ACC112 (cell line): ENCODE measurements around the gene MYOF.
"Not testable (repeated sequence)": the region's sequence is repeated elsewhere in the genome, so short reads cannot be mapped to it uniquely, and the experiment has no call there.

Experiments used
- H2AFZ ChIP-seq: fragments of 200-600 bp; sonication (generic); one replicate; pipeline ENCODE4 v1.6.0; 2017; ENCODE audit warnings: antibody characterized with exemption, low read length; ENCODE audit not compliant: unreplicated experiment
- H3K27ac ChIP-seq: fragments of 200-600 bp; sonication (generic); 2 replicates; pipeline ENCODE4 v1.5.1; 2014; ENCODE audit warnings: low read depth, mild to moderate bottlenecking, antibody characterized with exemption, low read length, moderate library complexity
- H3K27me3 ChIP-seq: fragments of 200-600 bp; sonication (generic); 2 replicates; pipeline ENCODE4 v1.6.1; 2014; ENCODE audit warnings: mild to moderate bottlenecking, antibody characterized with exemption, low read length, moderate library complexity, mixed read lengths; ENCODE audit not compliant: insufficient read depth
- H3K36me3 ChIP-seq: fragments of 200-600 bp; sonication (generic); 2 replicates; pipeline ENCODE4 v1.6.1; 2016; ENCODE audit warnings: mild to moderate bottlenecking, antibody characterized with exemption, low read length, moderate library complexity, mixed read lengths; ENCODE audit not compliant: insufficient read depth
- H3K4me1 ChIP-seq: fragments of 200-600 bp; sonication (generic); one replicate; pipeline ENCODE4 v1.6.1; 2016; ENCODE audit warnings: low read length, mixed read lengths; ENCODE audit not compliant: insufficient read depth, unreplicated experiment, control insufficient read depth
- H3K4me3 ChIP-seq: fragments of 200-600 bp; sonication (generic); 2 replicates; pipeline ENCODE4 v1.5.1; 2014; ENCODE audit warnings: mild to moderate bottlenecking, low read depth, low read length
- H3K79me2 ChIP-seq: fragments of 200-600 bp; sonication (generic); one replicate; pipeline ENCODE4 v1.6.0; 2016; ENCODE audit warnings: low read length; ENCODE audit not compliant: control insufficient read depth, unreplicated experiment, insufficient read depth

MYOF gene

GRCh38 chr10:93319096-93319495 is 163.0 kb downstream of the MYOF start:
- no peak overlapping the region for H3K27ac ChIP-seq
- H3K27me3 ChIP-seq = no peaks in the 10 kb centered on the region
- H3K4me3 ChIP-seq = no peak overlapping the region
- H3K36me3 ChIP-seq = peaks cover 38% of the 10 kb centered on the region
- no peak overlapping the region for H2AFZ ChIP-seq
- no peaks in the 10 kb centered on the region for H3K4me1 ChIP-seq
- H3K79me2 ChIP-seq = no peaks in the 10 kb centered on the region

DNA sequence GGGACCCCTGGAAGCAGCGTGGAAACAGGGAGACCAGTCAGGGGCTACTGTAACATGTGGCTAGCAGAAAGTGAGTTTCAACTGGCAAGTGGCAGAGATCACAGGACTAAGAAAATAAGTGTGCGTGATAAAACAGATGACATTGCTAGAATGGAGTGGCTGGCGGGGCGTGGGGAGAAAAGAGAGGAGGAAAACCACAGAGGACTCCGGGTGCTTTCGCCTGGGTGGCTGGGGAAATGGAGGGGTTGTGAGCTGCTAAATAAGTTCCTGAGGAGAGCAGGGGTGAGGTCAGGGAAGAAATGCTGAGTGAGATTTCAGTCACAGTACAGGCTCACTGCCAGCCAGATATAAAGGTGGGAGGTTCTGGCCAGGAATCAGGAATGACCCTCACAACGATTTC is 166.9 kb downstream of the MYOF start:
- H3K27ac ChIP-seq = no peak overlapping the region
- H3K4me3 ChIP-seq = no peak overlapping the region
- H3K36me3 ChIP-seq = peaks cover 34% of the 10 kb centered on the region
- H2AFZ ChIP-seq = no peak overlapping the region
- H3K79me2 ChIP-seq = no peaks in the 10 kb centered on the region
- H3K4me1 ChIP-seq = no peaks in the 10 kb centered on the region
- H3K27me3 ChIP-seq = no peaks in the 10 kb centered on the region

- H3K4me3 ChIP-seq, H2AFZ ChIP-seq, H3K79me2 ChIP-seq, H3K4me1 ChIP-seq, H3K27me3 ChIP-seq, H3K27ac ChIP-seq: not testable (repeated sequence)
- H3K36me3 ChIP-seq = peaks cover 34% of the 10 kb centered on the region; the same call in 1 of the 2 replicates
Observed at GRCh38 chr10:93314656-93315055, 167.5 kb downstream of the MYOF start.

DNA sequence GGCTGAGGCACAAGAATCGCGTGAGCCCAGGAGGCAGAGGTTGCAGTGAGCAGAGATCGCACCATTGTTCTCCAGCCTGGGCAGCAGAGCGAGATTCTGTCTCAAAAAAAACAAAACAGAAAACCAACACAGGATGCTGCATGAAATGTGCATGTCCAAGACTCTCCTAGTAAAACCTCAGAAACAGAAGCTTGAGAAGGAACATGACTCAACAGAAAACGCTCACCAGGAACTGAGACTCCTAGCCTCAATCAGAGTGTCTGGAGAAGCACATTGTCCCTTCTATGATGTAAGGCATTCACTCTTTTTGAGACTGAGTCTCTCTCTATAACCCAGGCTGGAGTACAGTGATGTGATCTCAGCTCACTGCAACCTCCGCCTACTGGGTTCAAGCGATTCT is 168.3 kb downstream of the MYOF start:
- H2AFZ ChIP-seq = no peak overlapping the region
- H3K27ac ChIP-seq = no peak overlapping the region
- no peak overlapping the region for H3K4me3 ChIP-seq
- peaks cover 14% of the 10 kb centered on the region for H3K4me1 ChIP-seq
- no peaks in the 10 kb centered on the region for H3K79me2 ChIP-seq
- H3K27me3 ChIP-seq = no peaks in the 10 kb centered on the region
- peaks cover 31% of the 10 kb centered on the region; the same call in 1 of the 2 replicates for H3K36me3 ChIP-seq

- Histone ChIP-seq H3K79me2 (no peaks in the 10 kb centered on the region), H2AFZ (no peak overlapping the region), H3K4me3 (no peak overlapping the region), H3K27ac (peak overlapping the region; percentile 93), H3K36me3 (peaks cover 46% of the 10 kb centered on the region), H3K27me3 (no peaks in the 10 kb centered on the region), H3K4me1 (peaks cover 18% of the 10 kb centered on the region)
Observed at GRCh38 chr10:93309062-93309461, 173.1 kb downstream of the MYOF start.

DNA sequence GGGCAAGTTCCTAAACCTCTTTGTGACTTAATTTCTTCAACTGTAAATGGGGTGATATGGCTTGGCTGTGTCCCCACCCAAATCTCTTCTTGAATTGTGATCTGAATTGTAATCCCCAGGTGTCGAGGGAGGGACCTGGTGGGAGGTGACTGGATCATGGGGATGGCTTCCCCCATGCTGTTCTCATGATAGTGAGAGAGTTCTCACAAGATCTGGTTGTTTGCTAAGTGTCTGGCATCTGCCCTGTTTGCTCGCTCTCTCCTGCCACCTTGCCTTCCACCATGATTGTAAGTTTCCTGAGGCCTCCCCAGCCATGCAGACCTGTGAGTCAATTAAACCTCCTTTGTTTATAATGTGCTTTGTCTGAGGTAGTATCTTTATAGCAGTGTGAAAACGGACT is 177.0 kb downstream of the MYOF start:
- Histone ChIP-seq H3K79me2 (no peaks in the 10 kb centered on the region), H3K27ac (no peak overlapping the region), H3K4me3 (no peak overlapping the region), H3K4me1 (peaks cover 18% of the 10 kb centered on the region), H3K36me3 (peaks cover 27% of the 10 kb centered on the region), H2AFZ (no peak overlapping the region), H3K27me3 (no peaks in the 10 kb centered on the region)

- no peak overlapping the region for H3K4me3 ChIP-seq
Observed at GRCh38 chr10:93300981-93301380, 181.2 kb downstream of the MYOF start.

GRCh38 chr10:93300288-93300917 is 181.7 kb downstream of the MYOF start:
- H3K4me3 ChIP-seq = no peak overlapping the region
- H3K36me3 ChIP-seq = peaks cover 11% of the 10 kb centered on the region; the same call in 1 of the 2 replicates
- H2AFZ ChIP-seq = no peak overlapping the region

More at GRCh38 chr10:93300981-93301380, 181.2 kb downstream of the MYOF start:
- H3K79me2 ChIP-seq = no peaks in the 10 kb centered on the region
- peaks cover 12% of the 10 kb centered on the region; the same call in 1 of the 2 replicates for H3K36me3 ChIP-seq
- no peak overlapping the region for H3K27ac ChIP-seq
- no peaks in the 10 kb centered on the region for H3K27me3 ChIP-seq
- no peaks in the 10 kb centered on the region for H3K4me1 ChIP-seq
- H2AFZ ChIP-seq = no peak overlapping the region

GRCh38 chr10:93299606-93300287 is 182.4 kb downstream of the MYOF start:
- H3K27ac ChIP-seq = no peak overlapping the region
- H3K36me3 ChIP-seq = peaks cover 5% of the 10 kb centered on the region; the same call in 1 of the 2 replicates
- H3K27me3 ChIP-seq = no peaks in the 10 kb centered on the region
- H2AFZ ChIP-seq = no peak overlapping the region
- no peaks in the 10 kb centered on the region for H3K4me1 ChIP-seq
- H3K79me2 ChIP-seq = no peaks in the 10 kb centered on the region
- no peak overlapping the region for H3K4me3 ChIP-seq

More at GRCh38 chr10:93300288-93300917, 181.7 kb downstream of the MYOF start:
- H3K79me2 ChIP-seq = no peaks in the 10 kb centered on the region
- no peaks in the 10 kb centered on the region for H3K4me1 ChIP-seq
- H3K27ac ChIP-seq = no peak overlapping the region
- no peaks in the 10 kb centered on the region for H3K27me3 ChIP-seq

GRCh38 chr10:93299195-93299594 is 182.9 kb downstream of the MYOF start:
- Histone ChIP-seq H3K79me2 (no peaks in the 10 kb centered on the region), H2AFZ (no peak overlapping the region), H3K36me3 (peaks cover 1% of the 10 kb centered on the region; the same call in 1 of the 2 replicates), H3K4me3 (no peak overlapping the region), H3K27ac (no peak overlapping the region), H3K4me1 (peaks cover under 1% of the 10 kb centered on the region), H3K27me3 (no peaks in the 10 kb centered on the region)

- no peak overlapping the region for H3K4me3 ChIP-seq
- H3K27me3 ChIP-seq = no peaks in the 10 kb centered on the region
Observed at GRCh38 chr10:93296151-93296550, 186.0 kb downstream of the MYOF start.

More at GRCh38 chr10:93296151-93296550, 186.0 kb downstream of the MYOF start:
- Histone ChIP-seq H3K36me3 (no peaks in the 10 kb centered on the region; the same call in 1 of the 2 replicates), H3K79me2 (no peaks in the 10 kb centered on the region), H2AFZ (no peak overlapping the region), H3K4me1 (peaks cover 6% of the 10 kb centered on the region), H3K27ac (no peak overlapping the region)
